GM18858 (cell line): ENCODE data around the gene GID4.
"Not testable (repeated sequence)": the region's sequence is repeated elsewhere in the genome, so short reads cannot be mapped to it uniquely, and the experiment has no call there.

ENCODE experiments used
- ATAC-seq: cut with Tn5 transposase; IDR thresholded peaks from one replicate; pipeline ENCODE4 v1.9.1; 2021; ENCODE audit not compliant: unreplicated experiment

GID4 gene

DNA sequence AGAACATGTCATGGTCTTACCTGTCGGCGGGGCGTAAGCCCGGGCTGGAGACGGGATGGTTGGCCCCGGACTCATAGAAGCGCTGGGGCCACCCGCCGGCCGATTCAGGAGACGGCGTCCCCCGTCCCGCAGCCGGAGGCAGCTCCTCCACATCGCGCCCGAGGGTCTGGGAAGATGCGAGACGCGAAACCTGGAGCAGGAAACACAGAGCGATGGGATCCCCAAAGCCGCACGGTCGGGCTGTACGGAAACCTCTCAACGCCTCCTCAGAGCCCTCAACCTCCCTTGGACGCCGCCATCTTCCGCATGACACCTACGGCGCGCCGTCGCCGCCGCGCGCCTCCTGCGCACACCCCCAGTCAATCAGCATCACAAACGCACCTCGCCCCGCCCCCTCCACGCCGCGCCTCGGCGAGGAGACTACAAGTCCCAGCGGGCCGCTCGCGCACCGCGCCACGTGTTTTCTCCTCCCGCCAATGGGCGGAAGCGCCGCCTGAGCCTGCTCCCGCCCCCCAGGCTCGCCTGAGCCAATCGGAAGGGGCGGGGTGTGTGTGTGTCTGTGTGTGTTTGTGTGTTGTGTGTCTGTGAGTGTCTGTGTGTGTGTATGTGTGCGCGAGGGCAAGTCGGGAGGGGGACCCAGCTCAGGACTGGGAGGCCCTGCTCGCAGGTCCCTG is at the start of gene GID4, which contains the start of gene ATPAF2:
Gene GID4 (plus strand): TSS at position 548 of the 674 bp plus-strand sequence. CDS start 57 bp downstream, at position 605.
Gene ATPAF2 (minus strand): TSS at position 308 of the 674 bp plus-strand sequence. CDS start 155 bp downstream, at position 153.
- peak; percentile 82 for ATAC-seq

DNA sequence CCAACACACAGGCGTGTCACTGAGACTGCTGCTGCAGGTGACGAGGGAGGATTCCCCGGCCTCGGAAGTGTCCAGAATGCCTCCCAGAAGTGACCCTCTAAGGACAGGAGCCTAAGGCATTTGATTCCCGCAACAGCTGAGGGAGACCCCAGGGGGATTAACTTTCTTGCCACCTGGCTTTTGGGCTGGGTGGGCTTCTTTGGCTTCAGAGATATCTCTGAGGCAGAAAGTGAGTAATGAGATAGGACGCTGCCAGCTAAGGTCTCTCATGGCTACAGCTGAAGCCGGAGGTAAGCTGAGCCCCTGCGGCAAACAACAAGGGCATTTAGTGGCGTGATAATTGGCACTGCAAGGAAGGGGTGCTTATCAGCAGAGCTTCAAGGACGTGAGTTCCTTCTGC is 49.6 kb upstream of the GID4 start:
- no peak for ATAC-seq

DNA sequence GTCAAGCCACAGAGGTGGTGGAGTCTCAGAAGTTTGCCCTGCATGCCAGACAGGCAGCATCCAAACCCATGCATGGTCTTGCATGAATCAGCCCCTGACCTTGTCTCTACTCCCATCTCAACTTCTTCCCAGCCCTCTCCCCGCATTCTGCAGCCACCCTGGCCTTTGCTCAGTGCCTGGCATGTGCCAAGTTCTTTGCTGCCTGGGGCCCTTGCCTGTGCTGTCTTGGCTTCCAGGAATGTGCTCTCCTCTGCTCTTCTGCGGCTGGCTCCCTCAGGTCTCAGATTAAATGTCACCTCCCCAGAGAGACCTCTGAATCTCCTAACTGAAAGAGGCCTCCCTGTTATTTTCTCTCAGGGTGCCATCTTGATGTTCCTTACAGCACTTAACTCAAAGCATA is 48.9 kb upstream of the GID4 start:
- ATAC-seq: no peak

DNA sequence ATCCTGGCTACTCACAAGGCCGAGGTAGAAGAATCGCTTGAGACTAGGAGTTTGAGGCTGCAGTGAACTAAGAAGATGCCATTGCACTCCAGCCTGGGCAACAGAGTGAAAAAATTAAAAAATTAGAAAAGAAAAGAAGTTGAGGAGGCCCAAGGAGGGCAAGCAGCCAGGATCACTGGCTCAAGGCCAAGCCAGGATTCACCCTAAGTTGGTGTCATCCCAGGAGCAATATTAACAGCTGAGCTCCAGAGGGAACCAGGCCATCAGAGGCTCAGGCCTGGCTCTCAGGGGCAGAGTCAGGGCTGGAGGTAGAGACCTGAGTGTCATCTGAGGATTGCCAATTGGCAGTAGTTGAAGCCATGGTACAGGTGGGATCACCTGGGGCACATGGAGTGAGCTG is 45.8 kb upstream of the GID4 start:
- no peak for ATAC-seq

DNA sequence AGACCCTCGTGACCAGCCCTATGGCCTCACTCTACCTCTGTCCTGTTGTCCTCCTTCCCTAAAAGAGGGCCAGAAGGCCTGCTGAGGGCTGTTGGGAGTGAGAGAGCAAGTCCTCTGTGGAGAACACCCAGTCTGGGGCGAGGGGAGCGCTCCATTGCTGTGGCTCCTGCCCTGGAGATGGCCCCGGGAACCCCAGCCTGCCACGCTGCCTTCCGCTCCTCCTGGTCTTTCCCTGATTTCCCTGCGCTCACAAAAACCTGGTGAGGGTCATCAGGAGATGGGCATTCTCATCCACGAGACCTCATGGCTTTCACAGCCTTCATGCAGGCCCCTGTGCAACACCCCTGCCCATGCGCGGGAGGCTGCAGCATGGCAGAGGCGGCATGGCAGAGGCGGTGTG is 45.4 kb upstream of the GID4 start:
- no peak for ATAC-seq

DNA sequence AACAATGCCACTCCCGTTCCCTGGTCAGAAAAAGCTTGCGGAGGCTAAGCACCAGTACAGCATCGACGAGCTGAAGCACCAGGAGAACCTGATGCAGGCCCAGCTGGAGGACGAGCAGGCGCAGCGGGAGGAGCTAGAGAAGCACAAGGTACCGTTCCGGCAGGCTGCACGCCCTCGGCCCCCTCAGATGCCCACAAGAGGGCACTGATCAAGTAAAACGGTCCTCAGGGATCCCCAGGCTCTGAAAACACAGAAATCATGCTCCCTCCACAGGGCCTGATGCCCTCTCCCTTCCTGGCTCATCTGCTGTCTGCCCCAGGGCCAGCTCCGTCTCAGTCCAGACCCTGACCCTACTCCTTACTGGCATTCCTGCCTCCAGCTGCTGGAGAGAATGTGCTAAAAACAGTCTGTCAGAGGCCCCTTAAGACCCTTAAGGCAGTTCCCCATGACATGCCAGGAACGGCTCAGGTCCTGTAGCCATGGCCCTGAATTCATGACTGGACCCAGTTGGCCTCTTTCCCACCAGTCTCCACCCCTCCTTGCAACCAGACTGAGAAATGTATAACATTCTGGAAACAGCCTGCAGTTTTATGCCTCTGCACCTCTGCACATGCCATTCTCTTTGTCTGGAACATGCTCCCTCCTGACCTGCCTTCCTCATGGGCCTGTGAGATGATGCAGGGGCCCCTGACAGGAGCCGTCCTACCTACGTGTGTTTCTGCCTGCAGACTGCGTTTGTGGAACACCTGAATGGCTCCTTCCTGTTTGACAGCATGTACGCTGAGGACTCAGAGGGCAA is 44.7 kb upstream of the GID4 start:
- no peak for ATAC-seq

DNA sequence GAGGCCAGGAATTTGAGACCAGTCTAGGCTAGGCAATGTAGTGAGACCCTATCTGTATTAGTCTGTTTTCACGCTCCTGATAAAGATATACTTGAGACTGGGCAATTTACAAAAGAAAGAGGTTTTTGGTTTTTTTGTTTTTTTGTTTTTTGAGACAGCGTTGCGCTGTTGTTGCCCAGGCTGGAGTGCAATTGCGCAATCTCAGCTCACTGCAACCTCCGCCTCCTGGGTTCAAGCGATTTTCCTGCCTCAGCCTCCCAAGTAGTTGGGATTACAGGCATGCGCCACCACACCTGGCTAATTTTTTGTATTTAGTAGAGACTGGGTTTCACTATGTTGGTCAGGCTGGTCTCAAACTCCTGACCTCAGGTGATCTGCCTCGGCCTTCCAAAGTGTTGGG is 43.3 kb upstream of the GID4 start:
- ATAC-seq: not testable (repeated sequence)

DNA sequence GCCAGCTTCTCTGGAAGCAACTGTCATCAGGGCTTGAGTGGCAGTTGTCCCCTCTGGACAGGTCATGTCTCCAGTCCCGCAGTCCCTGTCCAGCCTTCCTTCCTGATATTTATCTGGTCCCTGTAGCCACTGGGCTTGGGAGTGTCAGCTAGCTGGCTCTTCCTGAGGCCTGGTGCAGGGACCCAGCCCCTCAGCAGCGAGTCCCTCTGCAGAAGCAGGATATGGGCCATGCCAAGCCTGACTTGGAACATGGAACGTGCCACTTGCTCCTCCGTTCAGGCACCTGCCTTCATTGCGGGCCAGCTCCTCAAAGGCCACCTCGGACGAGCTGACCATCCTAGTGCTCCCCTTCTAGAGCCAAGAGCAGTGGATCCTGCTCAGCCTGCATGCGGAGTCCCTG is 40.3 kb upstream of the GID4 start:
- ATAC-seq: no peak

DNA sequence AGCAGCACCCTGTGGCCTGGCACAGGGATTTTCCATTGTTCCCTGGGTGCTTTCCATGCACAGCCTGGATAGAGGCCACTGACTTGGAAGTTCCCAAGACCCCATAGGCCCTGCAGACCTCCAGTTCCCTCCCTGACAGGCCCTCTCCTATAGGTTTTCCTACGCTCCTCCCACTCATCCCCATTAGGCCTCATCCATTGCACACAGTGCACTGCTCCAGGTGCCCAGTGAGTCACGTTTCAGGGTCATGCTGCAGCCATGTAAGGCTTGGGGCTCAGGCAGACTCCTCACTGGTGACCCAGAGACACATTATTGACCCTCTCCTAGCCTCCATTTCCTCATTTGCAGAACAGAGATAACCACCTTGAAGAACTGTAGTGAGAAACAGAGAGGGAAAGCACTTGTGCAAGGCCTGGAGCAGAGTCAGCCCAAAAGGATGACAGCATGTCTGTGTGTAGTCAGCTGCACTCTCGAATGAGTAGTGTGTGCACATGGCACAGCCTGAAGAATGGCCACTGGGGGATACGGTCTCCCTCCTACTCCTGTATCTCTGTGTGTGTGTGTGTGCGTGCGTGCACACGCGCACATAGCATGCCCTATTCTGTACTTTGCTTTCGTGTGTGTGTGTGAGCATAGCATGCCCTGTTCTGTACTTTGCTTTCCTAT is 39.7 kb upstream of the GID4 start:
- no peak for ATAC-seq

DNA sequence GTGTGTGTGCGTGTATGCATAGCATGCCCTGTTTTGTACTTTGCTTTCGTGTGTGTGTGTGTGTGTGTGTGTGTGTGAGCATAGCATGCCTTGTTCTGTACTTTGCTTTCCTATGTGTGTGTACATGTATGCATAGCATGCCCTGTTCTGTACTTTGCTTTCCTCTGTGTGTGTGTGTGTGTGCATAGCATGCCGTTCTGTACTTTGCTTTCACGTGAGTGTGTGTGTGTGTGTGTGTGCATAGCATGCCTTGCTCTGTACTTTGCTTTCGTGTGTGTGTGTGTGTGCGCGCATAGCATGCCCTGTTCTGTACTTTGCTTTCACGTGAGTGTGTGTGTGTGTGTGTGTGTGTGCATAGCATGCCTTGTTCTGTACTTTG is 39.2 kb upstream of the GID4 start:
- no peak for ATAC-seq

DNA sequence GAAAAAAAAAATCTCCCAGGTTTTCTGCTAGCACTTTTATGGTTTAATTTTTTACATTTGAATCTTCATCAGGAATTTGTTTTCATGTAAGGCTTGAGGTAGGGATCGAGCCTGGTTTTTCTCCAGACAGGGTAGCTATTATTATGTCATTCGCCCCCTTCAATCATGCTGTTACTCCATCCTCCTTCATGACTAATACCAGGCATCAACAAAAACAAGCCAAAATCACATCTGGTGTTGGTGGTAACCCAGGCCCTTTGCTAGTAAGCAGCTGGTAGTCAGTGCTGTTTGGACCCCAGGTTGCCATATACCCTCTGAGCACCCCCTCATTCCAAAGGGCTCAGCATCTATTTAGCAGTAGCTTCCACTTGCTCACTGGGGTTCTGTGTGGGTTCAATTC is 37.0 kb upstream of the GID4 start:
- ATAC-seq: no peak

DNA sequence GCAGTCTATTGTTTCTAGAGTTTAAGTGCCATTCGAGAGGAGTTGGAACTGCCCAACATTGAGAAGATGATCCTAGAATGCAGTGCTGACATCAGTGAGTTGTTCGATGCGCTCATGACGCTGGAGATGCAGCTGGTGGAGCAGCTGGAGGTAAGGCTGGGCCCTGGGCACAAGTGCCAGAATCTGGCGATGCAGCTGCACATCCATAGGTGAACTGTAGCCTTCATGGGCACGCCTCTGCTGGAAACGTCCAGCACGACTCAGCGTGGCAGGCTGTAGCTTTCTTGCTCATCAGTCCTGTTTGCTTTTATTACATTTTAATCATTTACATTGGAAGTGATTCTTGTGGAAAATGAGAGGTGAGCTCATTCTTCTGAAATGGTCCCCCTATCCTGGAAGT is 34.9 kb upstream of the GID4 start:
- ATAC-seq: no peak

DNA sequence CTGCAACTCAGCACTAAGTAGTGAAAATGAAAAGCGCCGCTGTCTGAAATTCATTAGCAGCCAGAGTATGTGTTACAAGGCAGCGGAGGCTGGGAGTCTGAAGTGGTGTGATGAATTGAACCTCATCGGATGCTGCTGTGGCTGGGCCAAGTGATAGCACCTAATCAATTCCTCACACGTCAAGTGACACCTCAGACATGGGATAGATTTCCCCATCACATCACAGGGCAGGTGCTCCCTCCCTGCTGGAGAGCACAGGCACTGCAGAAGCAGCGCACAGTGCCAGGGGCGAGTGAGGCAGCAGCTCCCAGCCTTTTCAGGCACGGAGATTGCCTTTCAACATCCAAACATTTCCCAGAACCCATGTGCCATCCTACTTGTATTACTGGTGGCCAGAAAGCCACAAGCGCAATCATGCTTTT is 34.3 kb upstream of the GID4 start:
- no peak for ATAC-seq

DNA sequence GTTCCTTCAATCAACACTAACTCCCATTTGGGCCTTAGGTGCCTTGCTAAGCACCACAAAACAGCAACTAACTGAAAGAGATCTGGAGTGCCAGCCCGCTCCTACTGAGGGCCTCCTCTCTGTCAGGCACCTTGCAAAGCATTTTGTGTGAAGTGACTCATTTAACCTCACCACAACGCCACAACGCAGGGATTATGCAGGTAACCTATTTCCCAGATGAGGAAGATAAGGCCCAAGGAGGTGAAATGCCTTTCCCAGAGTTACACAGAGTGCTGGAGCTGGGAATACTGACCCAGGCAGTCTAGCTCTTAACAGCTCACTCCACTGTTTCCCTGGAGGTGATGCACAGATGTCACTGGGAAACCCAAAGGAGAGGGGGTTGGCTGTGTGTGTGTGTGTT is 33.7 kb upstream of the GID4 start:
- ATAC-seq: no peak

DNA sequence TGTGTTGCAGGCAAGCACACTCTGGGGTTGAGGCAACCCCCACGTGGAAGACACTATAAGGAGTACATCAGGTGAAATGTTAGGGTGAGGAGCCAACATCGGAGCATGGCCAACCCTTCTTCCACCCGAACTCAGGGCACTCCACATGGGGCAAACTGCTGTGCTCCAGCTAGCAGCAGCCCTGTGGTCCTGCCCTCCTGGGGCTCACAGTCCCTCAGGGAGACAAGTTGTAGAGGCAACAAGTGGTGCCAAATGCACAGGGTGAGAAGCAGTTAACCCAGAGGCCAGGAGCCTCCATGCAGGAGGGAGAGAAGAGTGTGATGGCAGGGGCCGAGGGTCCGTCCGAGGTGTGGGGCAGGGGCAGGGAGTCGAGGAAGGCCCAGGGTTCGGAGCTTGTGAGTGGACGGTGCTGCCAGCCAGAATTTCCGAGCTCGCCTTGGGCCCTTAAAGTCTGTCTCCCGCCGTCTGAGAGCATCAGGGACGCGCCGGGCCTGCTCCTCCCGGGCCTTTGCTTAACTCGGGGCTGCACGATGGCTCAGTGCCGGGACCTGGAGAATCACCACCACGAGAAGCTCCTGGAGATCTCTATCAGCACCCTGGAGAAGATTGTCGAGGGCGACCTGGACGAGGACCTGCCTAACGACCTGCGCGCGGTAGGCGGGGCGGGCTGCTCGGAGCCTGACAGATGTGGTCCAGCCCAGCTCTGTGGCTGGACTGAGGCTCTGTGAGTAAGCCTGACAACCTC is 32.5 kb upstream of the GID4 start:
- no peak for ATAC-seq

DNA sequence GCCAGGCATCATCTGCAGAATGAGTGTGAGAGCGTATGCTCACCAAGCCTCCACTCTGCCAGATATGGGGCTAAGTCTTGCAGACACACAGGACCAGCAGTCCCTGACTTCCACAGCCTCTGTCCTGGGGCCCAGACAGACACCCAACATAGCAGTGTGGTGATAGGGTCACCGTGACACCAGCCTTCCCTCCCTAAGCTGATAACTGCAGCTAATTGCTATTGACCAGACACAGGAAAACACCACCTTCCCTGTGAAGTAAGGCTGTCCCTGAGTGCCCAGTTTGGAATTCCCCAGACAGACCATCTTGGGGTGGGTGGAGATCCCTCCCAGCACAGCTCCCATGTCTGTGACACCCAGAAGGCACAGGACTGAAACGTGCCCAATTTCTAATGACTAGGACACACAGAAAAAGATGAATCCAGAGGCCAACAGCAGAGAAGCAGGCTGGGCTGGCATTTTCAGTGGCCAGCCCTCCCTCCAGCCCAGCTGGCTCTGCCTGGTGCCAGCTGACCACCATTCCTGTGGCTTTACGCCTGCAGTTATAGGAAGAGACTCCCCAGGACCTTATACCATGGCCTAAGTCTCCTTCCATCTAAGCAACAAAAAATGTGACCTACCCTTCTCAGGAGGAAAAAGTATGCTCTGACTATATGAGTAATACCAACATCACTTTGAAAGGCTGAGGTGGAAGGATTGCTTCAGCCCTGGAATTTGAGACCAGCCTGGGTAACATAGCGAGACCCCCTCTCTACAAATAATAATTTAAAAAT is 30.5 kb upstream of the GID4 start:
- no peak for ATAC-seq

DNA sequence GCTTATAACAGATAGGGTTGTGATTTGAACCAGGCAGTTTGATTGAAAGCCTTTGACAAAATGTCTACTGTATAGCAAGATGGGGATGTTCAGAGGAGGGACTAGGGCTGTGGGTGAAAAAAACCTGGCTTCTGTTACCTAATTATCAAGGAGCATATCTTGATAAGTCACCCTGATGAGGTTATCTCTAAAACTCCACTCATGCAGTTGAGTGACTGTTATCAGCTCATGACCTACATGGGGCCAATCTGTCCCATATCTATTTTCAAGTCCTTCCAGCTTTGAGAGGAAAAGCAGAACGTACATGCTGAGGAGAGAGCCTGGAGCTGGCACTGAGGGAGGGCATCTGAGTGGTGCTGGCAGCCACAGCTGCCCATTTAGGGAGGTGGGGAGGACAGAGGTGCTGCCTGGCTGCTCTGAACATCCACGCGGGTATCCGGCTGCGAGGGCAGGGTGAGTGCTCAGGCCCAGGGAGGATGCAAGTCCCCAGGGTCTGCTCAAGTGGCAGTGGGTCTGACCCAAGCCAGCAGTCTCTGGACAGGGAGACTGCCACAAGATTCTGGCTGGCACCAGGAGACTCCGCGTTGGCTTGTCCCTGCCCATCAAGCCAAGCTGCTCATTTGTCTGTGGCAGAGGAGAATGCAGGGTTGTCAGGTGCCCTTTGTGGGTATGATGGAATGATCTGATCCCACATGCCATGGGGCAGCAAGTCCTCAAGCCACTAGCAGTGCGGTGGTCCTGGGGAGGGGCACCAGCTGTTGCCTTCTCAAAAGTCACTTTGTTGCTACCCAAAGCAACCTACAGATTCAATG is 29.4 kb upstream of the GID4 start:
- ATAC-seq: no peak

DNA sequence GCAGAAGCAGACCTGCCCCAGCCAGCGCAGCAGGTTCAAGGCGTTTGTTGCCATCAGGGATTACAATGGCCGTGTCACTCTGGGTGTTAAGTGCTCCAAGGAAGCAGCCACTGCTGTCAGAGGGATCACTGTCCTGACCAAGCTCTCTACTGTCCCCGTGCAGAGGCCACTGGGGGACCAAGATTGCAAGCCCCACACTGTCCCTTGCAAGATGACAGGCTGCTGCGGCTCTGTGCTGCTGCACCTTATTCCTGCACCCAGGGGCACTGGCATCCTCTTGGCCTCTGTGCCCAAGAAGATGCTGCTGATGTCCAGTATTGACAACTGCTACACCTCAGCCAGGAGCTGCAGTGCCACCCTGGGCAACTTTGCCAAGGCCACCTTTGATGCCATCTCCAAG is 27.9 kb upstream of the GID4 start:
- ATAC-seq: no peak

DNA sequence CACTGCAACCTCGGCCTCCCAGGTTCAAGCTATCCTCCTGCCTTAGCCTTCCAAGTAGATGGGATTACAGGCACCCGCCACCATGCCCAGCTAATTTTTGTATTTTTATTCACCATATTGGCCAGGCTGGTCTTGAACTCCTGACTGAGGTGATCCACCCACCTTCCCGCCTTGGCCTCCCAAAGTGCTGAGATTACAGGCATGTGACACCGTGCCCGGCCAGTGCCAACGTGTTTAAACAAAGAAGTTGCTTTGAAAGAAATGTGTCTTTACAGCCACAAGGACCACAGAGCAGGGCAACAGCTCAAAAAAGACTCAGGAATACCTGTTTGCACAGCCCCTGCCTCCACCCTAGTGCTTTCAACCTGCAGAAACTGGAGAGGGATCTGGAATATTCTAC is 25.2 kb upstream of the GID4 start:
- no peak for ATAC-seq

DNA sequence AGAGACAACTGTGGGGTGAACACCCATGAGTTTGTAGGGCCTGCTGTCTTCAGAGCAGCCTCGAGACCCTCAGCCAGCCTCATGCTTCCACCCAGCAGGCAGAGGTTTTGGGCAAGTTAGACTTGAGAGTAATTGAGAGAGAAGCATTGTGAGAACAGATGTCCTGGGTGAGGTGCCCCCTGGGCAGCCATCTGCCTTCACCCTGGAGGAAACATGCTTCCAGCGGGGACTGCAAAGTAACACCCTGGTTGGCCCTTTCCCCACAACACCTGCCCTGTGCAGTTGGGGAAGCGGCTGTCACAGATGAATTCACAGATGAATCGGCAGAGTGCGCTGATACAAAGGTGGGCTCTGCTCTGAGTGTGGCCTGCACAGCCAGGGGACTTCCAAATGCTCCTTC is 23.6 kb upstream of the GID4 start:
- no peak for ATAC-seq
